Measurements from ENCODE around the gene MDH1B.
"Not testable (repeated sequence)": the region's sequence is repeated elsewhere in the genome, so short reads cannot be mapped to it uniquely, and the experiment has no call there.

The MDH1B gene

DNA sequence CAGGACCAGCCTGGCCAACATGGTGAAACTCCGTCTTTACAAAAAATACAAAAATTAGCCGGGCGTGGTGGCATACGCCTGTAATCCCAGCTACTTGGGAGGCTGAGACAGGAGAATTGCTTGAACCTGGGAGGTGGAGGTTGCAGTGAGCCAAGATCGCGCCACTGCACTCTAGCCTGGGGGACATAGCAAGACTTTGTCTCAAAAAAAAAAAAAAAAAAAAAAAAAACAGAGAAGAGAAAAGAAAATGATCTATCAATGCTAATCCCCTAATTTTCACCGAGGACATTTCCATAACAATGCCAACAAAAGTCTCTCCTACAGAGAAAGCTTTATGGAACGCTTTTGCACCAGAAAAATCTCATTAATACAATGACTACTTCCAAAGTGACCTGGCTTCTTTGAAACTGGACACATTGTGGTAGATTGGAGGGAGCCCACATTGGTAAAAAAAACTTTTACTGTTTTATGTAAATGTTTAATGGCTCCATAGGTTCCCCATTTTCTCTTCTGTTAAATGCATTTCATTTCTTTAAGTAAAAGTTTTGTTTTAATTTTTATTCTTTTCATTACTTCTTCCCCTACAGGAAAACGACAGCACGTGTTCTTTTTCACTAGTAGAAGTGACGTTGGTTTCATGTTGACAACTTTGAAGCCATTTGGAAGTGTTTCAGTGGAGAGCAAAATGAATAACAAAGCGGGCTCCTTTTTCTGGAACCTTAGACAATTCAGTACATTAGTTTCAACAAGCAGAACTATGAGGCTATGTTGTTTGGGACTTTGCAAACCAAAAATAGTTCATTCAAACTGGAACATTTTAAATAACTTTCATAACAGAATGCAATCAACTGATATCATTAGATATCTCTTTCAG lies 1.2 kb upstream of the MDH1B start:
- no peak for DNase-seq

DNA sequence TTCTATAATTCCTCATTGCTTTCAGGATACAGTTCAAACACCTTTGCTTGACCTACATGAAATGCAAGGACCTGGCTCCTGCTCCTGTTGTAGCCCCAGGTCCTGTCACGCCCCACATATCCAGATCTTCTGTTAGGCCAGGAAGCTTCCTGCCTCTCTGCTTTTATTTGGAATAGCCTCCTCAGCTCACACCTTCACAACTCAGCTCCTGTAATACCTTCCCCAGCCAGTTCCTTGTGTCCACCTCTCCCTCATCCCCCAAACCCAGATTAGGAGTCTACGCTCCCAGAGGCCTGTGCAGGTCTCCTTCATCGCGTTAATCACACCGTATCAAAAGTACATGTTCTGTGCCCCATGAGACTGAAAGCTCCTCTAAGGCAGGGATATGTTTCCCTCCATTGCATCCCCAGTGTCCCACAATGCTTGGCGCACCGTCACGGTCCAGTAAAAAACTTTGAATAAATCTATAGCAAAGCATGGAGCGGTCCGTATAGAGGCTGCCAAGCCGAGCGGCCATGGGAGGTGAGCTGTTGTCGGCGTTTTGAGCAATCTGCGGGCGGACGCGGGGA lies 371 bp downstream of the MDH1B start:
- peak in 3 of 51 donors; percentile 41 to 57 (median 53) for DNase-seq

DNA sequence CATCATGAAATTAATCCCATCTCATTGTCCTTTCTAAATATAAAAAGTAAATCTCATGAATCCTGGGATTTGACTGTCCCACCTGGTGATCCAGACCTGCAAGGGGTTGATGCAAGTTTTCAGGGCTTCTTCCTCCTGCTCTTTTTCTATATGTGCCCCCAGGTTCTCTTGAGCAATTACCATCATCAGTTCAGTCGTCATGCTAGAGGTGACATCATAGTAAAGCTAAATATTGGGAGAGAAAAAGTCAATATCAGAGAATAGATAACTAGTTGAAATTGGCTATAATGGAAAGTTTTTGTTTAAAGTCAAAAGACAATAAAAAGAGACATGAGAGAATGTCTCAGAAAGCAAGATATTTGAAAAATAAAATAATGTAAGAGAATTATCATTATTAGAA lies 8.3 kb downstream of the MDH1B start:
- no peak for DNase-seq

DNA sequence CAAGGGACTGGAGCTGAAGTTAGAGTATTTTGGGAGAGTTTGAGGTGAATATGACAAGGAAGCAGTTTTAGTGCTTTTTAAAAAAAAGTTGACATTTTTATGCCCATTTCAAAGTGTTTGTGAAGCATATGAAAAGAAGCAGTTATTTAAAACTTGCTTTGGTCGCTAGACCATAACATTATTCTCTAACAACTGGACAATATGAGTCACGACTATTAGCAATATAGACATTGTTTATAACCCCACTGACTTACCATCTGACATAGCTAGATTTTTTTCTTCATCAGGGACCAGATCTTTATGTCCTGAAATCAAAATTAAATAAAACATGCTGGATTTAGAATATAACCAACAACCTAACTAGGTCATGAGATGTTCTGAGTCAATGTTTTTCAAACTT lies 24.3 kb downstream of the MDH1B start:
- DNase-seq: no peak

DNA sequence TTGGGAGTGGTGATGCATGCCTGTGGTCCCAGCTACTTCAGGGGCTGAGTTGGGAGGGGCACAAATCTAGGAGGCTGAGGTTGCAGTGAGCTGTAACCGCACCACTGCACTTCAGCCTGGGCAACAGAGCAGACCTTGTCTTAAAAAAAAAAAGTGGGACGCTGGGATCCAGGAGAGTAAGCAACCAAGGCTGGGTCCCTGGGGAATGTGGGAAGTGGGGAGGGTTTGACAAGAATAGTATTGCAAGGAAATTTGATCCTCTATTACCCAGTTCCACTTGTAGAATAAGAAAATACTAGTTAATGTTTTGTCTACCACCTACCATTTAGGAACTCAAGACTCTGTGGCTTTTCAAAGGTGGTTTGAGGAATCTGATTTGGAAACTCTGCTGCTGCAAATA lies 25.9 kb downstream of the MDH1B start:
- no peak for DNase-seq

DNA sequence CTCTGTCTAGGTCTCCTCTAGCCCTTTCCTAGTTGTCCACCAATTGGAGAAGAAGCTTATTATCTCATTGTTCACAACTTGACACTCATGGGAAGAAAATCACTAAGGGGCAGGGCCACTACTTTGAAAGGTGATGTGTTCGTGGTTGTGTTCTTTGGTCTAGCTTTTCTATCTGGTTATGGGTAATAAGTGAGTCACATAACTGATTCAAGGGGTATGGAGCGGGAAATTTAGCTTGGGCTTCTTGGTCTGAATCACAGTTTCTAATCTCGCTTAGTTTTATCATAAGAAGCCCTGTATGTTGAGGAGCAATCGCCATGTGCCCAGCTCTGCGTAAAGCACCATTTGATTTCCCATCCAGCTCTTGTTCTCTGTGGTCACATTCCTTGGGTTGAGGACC lies 28.2 kb downstream of the MDH1B start:
- DNase-seq: no peak

DNA sequence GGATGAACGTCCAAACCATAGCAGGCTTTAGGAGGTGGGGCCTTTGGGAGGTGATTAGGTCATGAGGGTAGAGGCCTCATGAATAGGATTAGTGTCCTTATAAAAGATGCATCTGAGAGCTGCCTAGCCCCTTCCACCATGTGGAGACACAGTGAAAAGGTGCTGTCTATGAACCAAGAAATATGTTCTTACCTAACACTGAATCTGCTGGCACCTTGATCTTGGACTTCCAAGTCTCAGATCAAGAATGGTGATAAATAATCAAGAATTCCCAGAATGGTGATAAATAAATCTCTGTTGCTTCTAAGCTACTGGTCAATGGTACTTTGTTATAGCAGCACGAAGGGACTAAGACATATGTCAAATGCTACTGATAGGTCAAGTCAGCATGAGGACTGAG lies 31.8 kb downstream of the MDH1B start:
- DNase-seq: no peak

DNA sequence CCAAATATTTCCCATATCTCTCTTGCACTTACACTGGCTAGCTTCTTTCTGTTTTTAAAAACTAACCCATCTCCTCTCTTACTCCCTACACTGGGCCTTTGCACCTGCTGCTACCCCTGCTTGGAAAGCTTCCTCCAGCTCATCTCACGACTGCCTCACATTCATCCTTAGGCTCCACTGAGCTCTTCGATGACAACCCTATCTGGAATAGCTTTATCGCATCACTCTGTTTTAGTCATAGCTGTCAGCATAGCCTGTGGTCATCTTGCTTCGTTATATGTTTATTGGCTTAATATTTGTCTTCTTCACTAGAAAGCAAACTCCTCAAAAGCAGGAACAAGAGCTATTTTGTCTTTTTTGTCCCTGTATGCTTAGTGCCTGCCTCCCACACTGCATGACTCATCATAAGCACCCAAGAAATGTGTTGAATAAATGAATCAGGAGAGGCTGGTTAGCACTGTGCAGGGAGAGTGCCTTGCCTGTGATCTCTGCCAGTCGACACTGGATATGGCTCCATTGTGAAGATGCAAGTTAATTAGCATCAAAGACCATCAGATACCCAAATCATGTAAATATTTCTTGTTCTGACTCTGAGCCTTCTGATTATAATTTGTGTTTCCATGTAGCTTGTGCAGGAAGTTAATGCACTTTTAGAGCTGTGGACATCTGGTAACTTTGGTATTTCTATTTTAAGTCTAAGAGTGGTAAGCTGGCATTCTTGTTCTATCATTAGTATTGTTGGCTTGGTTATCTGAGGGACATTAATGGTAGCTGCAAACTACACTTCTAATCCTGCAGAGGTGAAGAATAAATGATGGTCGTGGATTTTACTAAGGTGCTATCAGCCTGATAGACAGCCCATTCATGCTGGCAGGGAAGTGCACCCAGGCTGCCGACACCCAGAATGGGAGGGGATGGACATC lies 36.6 kb downstream of the MDH1B start:
- DNase-seq: peak in 4 of 51 donors; percentile 0 to 50 (median 22)

DNA sequence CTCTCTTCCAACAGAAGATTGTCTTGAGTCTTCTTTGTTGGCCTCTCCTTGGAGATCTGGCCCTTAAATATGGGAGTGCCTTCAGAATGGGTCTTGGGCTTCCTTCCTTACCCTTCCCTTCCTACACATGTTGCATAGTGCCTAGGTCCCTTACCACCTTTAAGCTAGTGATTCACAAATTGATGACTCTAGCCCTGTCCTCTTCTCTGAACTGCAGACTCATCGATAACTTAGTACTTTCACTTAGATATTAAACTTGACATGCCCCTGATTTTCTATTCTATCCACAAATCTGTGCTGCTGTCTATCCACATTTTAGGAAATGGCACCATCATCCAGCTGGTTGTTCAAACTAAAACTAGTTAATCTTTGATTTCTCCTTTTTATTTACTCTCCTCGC lies 37.8 kb downstream of the MDH1B start:
- no peak for DNase-seq

DNA sequence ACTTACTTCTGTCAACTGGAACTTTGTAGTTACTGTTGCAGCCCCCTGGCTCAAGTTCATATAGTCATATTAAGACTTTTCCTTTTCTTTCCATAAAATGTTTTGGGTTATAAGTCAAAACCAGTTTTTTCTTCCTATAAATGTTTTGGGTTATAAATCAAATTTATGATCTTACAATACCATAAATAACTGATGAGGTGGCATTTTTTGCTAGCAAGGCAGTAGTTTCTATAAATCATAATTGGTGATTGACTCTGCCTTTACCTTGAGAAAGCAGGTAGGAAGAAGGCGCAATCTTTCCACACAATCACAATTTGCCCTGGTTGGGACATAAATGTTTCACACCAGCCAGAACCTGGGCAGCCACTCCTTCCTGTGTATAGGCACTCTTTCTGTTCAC lies 41.8 kb downstream of the MDH1B start:
- no peak for DNase-seq

DNA sequence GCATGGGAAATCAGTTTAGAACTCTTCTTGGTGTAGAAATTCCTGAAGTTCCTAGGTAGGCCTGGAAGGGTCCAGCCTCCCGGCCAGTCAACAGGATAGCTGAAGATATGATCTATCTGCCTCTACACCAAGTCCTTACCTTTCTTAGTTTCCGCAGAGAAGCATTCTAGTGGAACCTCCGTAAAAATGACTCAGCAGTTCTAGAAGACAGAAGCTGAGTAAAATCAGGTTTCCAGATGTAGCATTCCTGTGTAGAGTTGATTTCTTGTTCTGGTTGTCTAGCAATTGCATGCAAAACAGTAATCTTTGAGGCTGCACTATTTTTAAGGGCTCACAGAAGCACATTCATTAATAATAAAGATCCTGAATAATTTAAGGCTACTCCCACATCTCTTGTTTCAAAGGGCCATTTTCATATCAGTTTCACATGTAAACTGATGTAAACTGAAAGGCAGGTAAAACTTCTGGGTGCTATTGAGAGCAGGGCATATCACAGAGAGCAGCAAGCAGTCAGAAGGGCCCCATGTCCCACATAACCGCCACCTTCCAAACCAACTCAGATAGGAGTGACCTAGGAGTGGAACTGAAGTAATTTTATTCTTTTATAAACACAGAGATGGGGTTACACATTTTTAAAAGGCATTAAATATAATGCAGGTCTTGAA lies 43.7 kb downstream of the MDH1B start:
- DNase-seq: no peak

DNA sequence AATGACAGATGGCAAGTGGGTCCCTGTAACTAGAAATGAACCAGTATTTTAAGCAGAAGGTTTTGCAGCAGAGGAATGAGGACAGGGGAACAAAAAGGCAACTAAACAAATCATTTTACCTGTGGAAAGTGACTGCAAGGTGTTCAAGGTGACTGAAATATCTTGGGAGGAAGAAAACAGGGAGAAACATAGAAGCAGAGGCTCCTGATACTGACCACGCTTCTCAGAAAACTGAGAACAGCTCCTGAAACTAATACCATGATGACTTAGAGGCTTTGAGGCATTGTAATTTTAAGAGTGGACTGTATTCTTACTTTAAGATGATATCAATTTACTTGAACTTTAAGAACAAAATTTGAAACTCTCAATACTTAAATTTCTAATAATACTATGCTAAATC lies 46.8 kb downstream of the MDH1B start, which contains the start of gene DYTN:
Gene DYTN (minus strand): TSS at position 101 of the 400 bp plus-strand sequence. CDS start 117 bp downstream, outside the sequence.
- DNase-seq: no peak

DNA sequence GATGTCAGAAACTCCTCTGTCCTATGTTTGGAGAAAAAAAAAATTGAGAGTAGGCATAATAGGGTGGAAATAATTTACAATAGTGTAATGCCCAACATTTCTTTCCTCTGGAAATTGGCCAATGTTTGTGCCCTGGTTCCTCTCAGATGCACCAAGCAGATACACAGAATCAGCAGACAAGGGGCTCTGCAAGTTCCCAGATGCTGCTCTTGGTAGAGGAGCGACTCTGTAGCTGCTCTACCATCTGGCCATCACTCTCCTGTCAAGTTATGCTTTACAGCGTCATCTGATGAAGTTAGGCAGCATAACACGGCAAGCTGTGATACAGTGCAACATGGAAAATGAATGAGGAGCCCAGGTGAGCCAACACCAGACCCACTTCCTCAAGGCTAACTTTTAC lies 48.5 kb downstream of the MDH1B start:
- no peak for DNase-seq

DNA sequence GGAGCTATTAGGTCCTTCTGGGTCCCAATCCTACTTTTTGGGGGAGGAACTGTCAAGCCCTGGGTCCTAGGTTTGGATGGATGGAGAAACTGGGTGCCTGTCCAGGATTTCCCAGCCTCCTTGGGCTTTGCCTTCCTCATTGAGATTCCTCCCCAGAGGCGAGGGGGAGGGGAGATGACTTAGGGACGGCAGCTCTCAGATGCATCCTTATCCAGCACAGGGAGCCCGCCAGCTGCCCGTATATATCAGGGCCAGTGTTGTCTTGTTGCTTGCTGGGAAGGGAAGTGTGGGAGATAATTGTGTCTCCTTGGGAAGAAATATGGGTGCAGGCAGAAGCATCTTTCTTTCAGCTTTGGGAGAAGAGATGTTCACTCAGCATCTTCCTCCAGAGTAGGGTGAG lies 49.9 kb downstream of the MDH1B start:
- DNase-seq: not testable (repeated sequence)

DNA sequence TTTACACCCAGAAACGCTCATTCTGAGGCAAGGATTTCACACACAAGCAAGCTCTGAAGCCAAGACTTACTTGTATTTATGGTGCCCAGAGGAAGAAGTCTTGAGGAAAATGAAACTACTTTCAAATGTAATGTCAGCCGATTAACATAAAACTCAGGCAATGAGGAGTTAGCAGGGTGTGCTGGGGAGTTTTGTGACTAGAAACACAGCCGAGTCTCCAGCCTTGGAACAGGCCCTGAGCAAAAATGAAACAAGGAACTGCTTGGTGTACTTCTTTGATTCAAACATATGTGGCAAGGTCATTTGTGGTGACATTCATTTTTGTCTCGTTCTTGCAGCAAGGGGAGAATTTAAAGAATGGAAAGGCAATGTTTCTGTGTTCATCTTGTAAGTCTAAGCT lies 51.4 kb downstream of the MDH1B start:
- no peak for DNase-seq

DNA sequence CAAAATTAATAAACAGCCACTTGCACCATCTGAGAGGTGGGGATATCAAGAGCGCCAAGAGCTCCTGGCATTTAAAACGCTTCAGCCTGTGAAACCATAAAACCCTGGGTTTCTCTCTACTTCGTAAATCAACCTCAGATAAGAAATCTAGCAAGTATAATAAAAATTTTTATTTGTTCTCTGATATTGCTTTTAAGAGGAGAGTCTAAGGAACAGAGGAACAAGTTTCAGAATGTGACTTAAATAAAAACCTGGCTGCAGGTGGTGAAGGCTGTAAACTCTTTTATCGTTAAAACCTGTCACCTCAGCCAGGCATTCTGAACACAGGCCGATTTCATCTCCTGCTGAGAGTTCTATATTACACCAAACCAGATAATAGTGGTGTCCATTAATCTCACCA lies 56.8 kb downstream of the MDH1B start:
- DNase-seq: no peak

DNA sequence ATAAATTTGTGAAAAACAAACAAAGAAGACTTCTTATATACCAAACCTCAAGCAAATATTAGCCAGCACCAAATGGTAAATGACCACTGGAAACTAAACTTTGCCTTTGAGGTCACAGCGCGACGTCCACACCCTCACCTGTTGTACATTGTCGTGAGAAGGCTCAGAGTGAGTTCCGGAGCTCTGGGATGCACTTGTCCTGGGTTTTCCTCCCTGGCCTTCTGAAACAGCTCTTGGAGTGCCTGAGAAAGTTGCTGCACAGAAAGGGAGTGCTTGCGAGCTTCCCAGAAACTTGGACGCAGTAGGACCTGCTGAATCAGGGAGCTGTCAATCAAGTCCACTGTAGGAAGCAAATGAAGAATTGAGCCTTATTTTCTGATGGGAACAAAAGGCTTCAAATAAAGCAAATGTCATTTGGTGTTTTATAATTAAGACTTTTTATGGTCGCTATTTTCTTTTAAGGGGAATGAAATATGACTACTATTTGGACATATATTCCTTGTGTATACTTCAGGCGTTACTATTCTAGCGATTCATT lies 57.9 kb downstream of the MDH1B start:
- no peak for DNase-seq

DNA sequence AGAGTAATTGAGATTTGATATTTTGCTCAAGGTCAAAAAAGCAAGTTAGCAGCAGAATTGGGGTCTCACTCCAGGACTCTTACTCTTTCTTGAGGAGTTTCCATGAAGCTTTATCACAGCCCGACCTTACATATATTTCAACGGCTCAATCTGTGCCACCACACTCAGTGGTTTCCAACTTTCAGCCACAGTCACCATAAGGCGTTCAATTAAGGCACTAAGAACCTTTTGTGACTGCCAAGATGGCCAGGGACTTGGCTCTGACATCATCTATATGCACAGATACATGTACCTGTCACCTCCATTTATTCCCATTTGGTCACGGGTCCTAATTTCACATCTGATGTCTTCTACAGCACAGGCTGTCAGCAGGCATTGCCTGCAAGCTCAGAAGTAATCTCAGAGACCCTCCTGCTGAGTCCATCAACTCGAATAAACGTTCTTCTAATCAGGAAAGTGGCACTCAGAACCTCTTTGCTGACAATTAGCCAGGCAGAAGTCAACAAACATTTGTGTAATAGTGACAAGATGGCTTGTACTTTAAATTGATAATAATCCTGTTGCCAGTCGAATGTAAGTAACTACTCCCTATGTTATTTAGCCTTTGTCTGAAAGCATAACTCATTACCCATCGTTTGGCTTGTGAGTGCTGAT lies 63.0 kb downstream of the MDH1B start:
- no peak for DNase-seq

DNA sequence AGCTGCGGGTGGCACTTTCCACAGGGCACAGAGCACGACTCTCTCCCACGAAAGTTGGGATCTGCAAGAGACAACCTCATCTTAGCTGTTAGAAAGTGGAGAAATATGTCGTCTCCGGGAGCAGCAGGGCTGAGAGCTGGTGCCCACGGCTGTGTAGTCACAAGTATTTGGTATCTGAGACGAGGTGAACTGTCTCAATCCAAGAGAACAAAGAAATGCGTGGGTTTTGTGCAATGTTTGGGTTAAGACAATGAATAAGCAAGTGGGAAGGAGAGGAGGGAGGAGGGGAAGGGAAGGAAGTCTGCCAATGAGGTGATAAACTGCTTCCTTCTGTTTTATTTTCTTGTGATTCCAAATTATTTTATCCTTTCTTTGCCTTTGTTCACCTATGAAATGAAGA lies 65.0 kb downstream of the MDH1B start:
- peak in 1 of 51 donors; percentile 2 for DNase-seq

DNA sequence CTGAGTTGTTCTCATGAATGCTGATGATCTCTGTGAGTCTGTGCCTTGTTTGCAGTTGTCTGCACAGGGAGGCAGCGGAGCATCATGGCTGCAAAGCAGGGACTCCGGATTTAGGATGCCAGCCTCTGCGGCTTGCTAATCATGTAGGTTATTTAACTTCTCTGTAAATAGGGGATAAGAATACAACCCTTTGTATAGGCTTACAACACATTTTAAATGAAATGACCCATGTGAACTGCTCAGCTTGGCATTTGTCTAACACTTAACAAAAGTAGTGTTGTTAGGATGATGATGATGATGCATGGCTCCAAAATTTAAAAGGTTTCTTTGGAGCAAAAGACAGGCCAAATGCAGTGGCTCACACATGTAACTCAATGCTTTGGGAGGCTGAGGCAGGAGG lies 66.3 kb downstream of the MDH1B start:
- DNase-seq: no peak

DNA sequence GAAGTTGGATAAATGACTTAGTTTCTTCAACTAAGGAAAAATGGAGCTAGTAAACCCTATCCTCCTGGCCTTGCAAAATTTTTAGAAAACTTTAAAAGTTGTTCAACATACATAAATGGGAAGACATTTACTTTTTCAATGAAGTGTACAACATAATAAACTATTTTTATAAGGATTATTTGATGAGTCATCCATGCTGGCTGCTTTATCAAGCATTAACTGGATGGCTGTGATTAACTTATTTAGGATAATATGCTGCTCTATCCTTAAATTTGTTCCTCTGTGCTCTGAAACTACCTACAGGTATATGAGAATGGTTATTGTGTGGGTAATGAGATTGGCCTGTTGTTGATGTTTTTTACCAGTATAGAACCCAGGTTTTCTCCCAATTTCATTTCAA lies 68.2 kb downstream of the MDH1B start:
- DNase-seq: no peak
